Stimulated activated CD4-positive, alpha-beta T cell treated with anti-CD3 and anti-CD28 coated beads, TNF-alpha, amount 100 ng/mL, for 1 hour (primary cell): ENCODE data around the gene LPCAT3.

Source experiments
- DNase-seq, 3 donors: peaks; one replicate each; pipeline ENCODE4 v3.0.0-alpha.2; 2020; ENCODE audit warnings: low read depth in 3 of 3, low spot score in 1 of 3

LPCAT3 gene

GRCh38 chr12:7001921-7002591, 16.2 kb downstream of the LPCAT3 start:
- DNase-seq, result no peak

GRCh38 chr12:6998715-6999451, 19.4 kb downstream of the LPCAT3 start:
- no peak for DNase-seq

GRCh38 chr12:6996040-6996441, 22.2 kb downstream of the LPCAT3 start:
- DNase-seq, result no peak

- DNase-seq, result no peak
These were observed 30.2 kb downstream of the LPCAT3 start for GRCh38 chr12:6987956-6988553.

- no peak for DNase-seq
These were observed 35.7 kb downstream of the LPCAT3 start for GRCh38 chr12:6982532-6982931.

- DNase-seq, result no peak
These were observed 36.9 kb downstream of the LPCAT3 start for GRCh38 chr12:6981152-6982052.

GRCh38 chr12:6980740-6981139, 37.5 kb downstream of the LPCAT3 start:
- no peak for DNase-seq

GRCh38 chr12:6980075-6980474, 38.2 kb downstream of the LPCAT3 start:
- DNase-seq, result no peak

- no peak for DNase-seq
These were observed 38.8 kb downstream of the LPCAT3 start for GRCh38 chr12:6979453-6979852.

GRCh38 chr12:6979021-6979420, 39.3 kb downstream of the LPCAT3 start:
- no peak for DNase-seq

GRCh38 chr12:6978611-6979011, 39.7 kb downstream of the LPCAT3 start:
- no peak for DNase-seq

GRCh38 chr12:6978188-6978587, 40.1 kb downstream of the LPCAT3 start:
- DNase-seq, result no peak

- no peak for DNase-seq
These were observed 40.6 kb downstream of the LPCAT3 start for GRCh38 chr12:6977653-6978052.

GRCh38 chr12:6975297-6976032, 42.8 kb downstream of the LPCAT3 start:
- no peak for DNase-seq

- no peak for DNase-seq
These were observed 44.1 kb downstream of the LPCAT3 start for GRCh38 chr12:6974180-6974579.

GRCh38 chr12:6970096-6970527, 48.2 kb downstream of the LPCAT3 start:
- DNase-seq, result no peak

- no peak for DNase-seq
These were observed 49.9 kb downstream of the LPCAT3 start for GRCh38 chr12:6968426-6968825.

- DNase-seq, result no peak
These were observed 50.6 kb downstream of the LPCAT3 start for GRCh38 chr12:6967651-6968100.

- no peak for DNase-seq
These were observed 51.9 kb downstream of the LPCAT3 start for GRCh38 chr12:6966351-6966750.

- no peak for DNase-seq
These were observed 52.6 kb downstream of the LPCAT3 start for GRCh38 chr12:6965714-6966113.
